Endodermal cell (in vitro differentiated cells): ENCODE measurements around the gene OR2D2. TPM values are rescaled to one million over a fixed set of nuclear protein-coding genes. Genes with fewer than 3 reads are reported as not detected.

Experiments
- DNase-seq: peaks from one replicate; pipeline ENCODE4 v3.0.0-alpha.2; 2017
- H3K27ac ChIP-seq: 2 replicates; pipeline ENCODE4 v1.5.1; 2013; ENCODE audit warnings: mild to moderate bottlenecking, low read depth, low read length, moderate library complexity
- H3K27me3 ChIP-seq: 2 replicates; pipeline ENCODE4 v1.6.1; 2013; ENCODE audit warnings: mild to moderate bottlenecking, low read length, moderate library complexity; ENCODE audit not compliant: insufficient read depth, control insufficient read depth, poor library complexity, severe bottlenecking
- H3K36me3 ChIP-seq: 2 replicates; pipeline ENCODE4 v1.7.0; 2013; ENCODE audit warnings: mild to moderate bottlenecking, low read length, moderate library complexity; ENCODE audit not compliant: control insufficient read depth, insufficient read depth
- H3K4me1 ChIP-seq: one replicate; pipeline ENCODE4 v1.7.0; 2013; ENCODE audit warnings: low read length; ENCODE audit not compliant: control insufficient read depth, insufficient read depth
- H3K4me3 ChIP-seq: 2 replicates; pipeline ENCODE4 v1.5.1; 2013; ENCODE audit warnings: mild to moderate bottlenecking, low read length, moderate library complexity
- H3K9ac ChIP-seq: 2 replicates; pipeline ENCODE4 v1.6.1; 2013; ENCODE audit warnings: mild to moderate bottlenecking, low read length, moderate library complexity; ENCODE audit not compliant: poor library complexity, severe bottlenecking; ENCODE audit errors: extremely low read depth
- H3K9me3 ChIP-seq: 2 replicates; pipeline ENCODE4 v1.6.1; 2013; ENCODE audit warnings: mild to moderate bottlenecking, low read length, moderate library complexity; ENCODE audit not compliant: control insufficient read depth
- H3K27ac Mint-ChIP-seq: 2 replicates; pipeline ENCODE4 v1.8.0; 2020; ENCODE audit warnings: mixed read lengths
- H3K27me3 Mint-ChIP-seq: 2 replicates; pipeline ENCODE4 v1.8.0; 2021; ENCODE audit warnings: mild to moderate bottlenecking, mixed read lengths; ENCODE audit not compliant: insufficient read depth
- H3K36me3 Mint-ChIP-seq: 2 replicates; pipeline ENCODE4 v1.8.0; 2020; ENCODE audit warnings: low read depth, mixed read lengths
- H3K4me1 Mint-ChIP-seq: 2 replicates; pipeline ENCODE4 v1.8.0; 2020; ENCODE audit warnings: mixed read lengths
- H3K4me3 Mint-ChIP-seq: 2 replicates; pipeline ENCODE4 v1.8.0; 2020; ENCODE audit warnings: mild to moderate bottlenecking, moderate library complexity, mixed read lengths
- H3K9me3 Mint-ChIP-seq: 2 replicates; pipeline ENCODE4 v1.8.0; 2020; ENCODE audit warnings: mild to moderate bottlenecking, mixed read lengths
- WGBS, 2 experiments: methylation state at CpG; one replicate each; pipeline versions ENCODE4 v1.1.5 to v1.1.7; 2013; ENCODE audit warnings: missing lambda C conversion rate in 2 of 2, mixed read lengths in 1 of 2; ENCODE audit not compliant: insufficient coverage in 1 of 2, insufficient read length in 1 of 2; 5-methylcytosine and 5-hydroxymethylcytosine counted together
- total RNA-seq, 2 donors: library from RNA; stranded (reverse); fragmentation: NEBNext Ultra II Directional in 1 of 2; extraction: Animal tissue kit (Norgen Biotek cat#: 25700) in 1 of 2; gene quantifications; 2 replicates in 1 of 2; 3 replicates in 1 of 2; pipeline ENCODE4 v1.2.1, GENCODE V29; 2021
- TF ChIP-seq, protein P1 (sequence below): fragments of 200-600 bp; sonication (generic); conservative IDR thresholded peaks from 2 replicates; pipeline ENCODE4 v1.5.0; 2021; ENCODE audit warnings: antibody characterized with exemption, mild to moderate bottlenecking

OR2D2 gene
- total RNA-seq, 2 donors from 2014 or later = 1.1 TPM; not detected in 1

DNA sequence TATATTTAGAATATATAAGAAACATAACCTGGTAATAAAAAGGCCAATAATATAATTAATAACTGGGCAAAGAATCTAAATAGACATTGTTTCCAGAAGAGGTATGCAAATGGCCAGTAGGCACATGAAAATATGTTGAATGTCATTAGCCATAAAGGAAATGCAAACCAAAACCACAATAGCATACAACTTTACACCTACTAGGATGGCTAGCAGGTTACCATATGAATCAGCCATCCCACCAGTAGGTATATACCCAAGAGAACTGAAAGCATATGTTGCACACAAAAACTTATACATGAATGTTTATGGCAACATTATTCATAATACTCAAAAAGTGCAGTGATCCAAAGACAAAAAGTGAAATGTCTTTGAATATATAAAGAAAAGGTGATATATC lies 2.7 kb upstream of the OR2D2 start:
- Mint-ChIP-seq H3K4me3 (no peak overlapping the region), H3K36me3 (no peaks in the 10 kb centered on the region), H3K4me1 (no peaks in the 10 kb centered on the region), H3K27me3 (no peaks in the 10 kb centered on the region), H3K27ac (no peak overlapping the region), H3K9me3 (no peaks in the 10 kb centered on the region)
- TF ChIP-seq, protein P1, sequence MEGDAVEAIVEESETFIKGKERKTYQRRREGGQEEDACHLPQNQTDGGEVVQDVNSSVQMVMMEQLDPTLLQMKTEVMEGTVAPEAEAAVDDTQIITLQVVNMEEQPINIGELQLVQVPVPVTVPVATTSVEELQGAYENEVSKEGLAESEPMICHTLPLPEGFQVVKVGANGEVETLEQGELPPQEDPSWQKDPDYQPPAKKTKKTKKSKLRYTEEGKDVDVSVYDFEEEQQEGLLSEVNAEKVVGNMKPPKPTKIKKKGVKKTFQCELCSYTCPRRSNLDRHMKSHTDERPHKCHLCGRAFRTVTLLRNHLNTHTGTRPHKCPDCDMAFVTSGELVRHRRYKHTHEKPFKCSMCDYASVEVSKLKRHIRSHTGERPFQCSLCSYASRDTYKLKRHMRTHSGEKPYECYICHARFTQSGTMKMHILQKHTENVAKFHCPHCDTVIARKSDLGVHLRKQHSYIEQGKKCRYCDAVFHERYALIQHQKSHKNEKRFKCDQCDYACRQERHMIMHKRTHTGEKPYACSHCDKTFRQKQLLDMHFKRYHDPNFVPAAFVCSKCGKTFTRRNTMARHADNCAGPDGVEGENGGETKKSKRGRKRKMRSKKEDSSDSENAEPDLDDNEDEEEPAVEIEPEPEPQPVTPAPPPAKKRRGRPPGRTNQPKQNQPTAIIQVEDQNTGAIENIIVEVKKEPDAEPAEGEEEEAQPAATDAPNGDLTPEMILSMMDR = no peak
- H3K27me3 ChIP-seq = no peaks in the 10 kb centered on the region
- no peak for DNase-seq
- no peak overlapping the region for H3K9ac ChIP-seq
- no peak overlapping the region for H3K4me3 ChIP-seq
- H3K9me3 ChIP-seq = no peaks in the 10 kb centered on the region
- no peak overlapping the region for H3K27ac ChIP-seq
- H3K4me1 ChIP-seq = no peaks in the 10 kb centered on the region
- H3K36me3 ChIP-seq = no peaks in the 10 kb centered on the region

GRCh38 chr11:6894097-6894496 lies 1.8 kb upstream of the OR2D2 start:
- no peaks in the 10 kb centered on the region for H3K9me3 ChIP-seq
- no peaks in the 10 kb centered on the region for H3K4me1 ChIP-seq
- no peak for DNase-seq
- H3K27me3 ChIP-seq = no peaks in the 10 kb centered on the region
- Mint-ChIP-seq H3K9me3 (no peaks in the 10 kb centered on the region), H3K36me3 (no peaks in the 10 kb centered on the region), H3K4me3 (no peak overlapping the region), H3K27ac (no peak overlapping the region), H3K27me3 (no peaks in the 10 kb centered on the region), H3K4me1 (no peaks in the 10 kb centered on the region)
- no peaks in the 10 kb centered on the region for H3K36me3 ChIP-seq
- H3K4me3 ChIP-seq = no peak overlapping the region
- no peak overlapping the region for H3K9ac ChIP-seq
- TF ChIP-seq, protein P1 = peak; percentile 51
- no peak overlapping the region for H3K27ac ChIP-seq

DNA sequence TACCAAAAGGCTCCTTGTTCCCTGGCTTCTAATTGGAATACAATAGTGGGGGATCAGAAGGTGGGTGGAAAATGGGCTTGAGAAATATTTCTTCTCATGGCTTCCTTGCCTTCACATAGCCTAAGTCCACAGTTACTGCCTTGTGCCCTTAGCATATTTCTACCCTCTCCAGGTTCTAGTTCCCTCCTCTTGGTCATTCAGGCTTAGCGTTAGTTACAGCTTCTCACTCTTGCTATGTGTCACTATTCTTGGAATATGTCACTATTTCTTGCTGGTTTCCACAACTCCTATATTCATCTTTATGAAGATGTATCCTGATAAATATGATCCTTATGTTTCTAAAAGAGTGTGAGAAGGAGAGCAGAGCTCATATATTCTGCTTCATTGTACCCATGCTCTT lies 2.5 kb downstream of the OR2D2 start:
- Histone ChIP-seq H3K9ac (no peak overlapping the region), H3K4me3 (no peak overlapping the region), H3K9me3 (peaks cover 4% of the 10 kb centered on the region), H3K27ac (no peak overlapping the region), H3K36me3 (no peaks in the 10 kb centered on the region), H3K4me1 (no peaks in the 10 kb centered on the region), H3K27me3 (no peaks in the 10 kb centered on the region)
- Mint-ChIP-seq H3K27ac (no peak overlapping the region), H3K9me3 (peaks cover 2% of the 10 kb centered on the region), H3K27me3 (no peaks in the 10 kb centered on the region), H3K4me3 (no peak overlapping the region), H3K36me3 (no peaks in the 10 kb centered on the region), H3K4me1 (no peaks in the 10 kb centered on the region)
- WGBS, 2 experiments = 86 to 90% methylated on average over 1 of the region's 1 CpG
- TF ChIP-seq, protein P1 = no peak
- DNase-seq = no peak
